ENCODE measurements around the gene COG5. TPM values are rescaled to one million over a fixed set of nuclear protein-coding genes. Genes with fewer than 3 reads are reported as not detected.

Gene COG5
- total and polyA plus RNA-seq, 2 experiments from 2014 or later, result 15.4 to 36.5 TPM

- Histone ChIP-seq H3K36me3 (ENCODE audit: insufficient read depth) (no peaks in the 10 kb centered on the region), H3K4me2 (no peak overlapping the region), H2AFZ (no peak overlapping the region), H4K20me1 (replicated peaks; ENCODE audit: insufficient read depth) (no peaks in the 10 kb centered on the region), H3K4me1 (ENCODE audit: insufficient read depth) (no peaks in the 10 kb centered on the region), H3F3A (replicated peaks; ENCODE audit: low read depth) (no peaks in the 10 kb centered on the region), H3K27ac (ENCODE audit: low read depth) (no peak overlapping the region), H3K4me3 (no peak overlapping the region), H3K79me2 (replicated peaks; ENCODE audit: insufficient read depth) (no peaks in the 10 kb centered on the region), H3K9me2 (ENCODE audit: insufficient read depth) (no peaks in the 10 kb centered on the region), H3K27me3 (ENCODE audit: insufficient read depth) (no peaks in the 10 kb centered on the region)
- Mint-ChIP-seq H3K36me3 (ENCODE audit: low read depth) (peaks cover 12% of the 10 kb centered on the region), H3K27ac (no peak overlapping the region), H3K9me3 (peaks cover 3% of the 10 kb centered on the region; the same call in 2 of the 3 replicates), H3K4me3 (no peak overlapping the region), H3K27me3 (ENCODE audit: insufficient read depth, low read depth, poor library complexity) (peaks cover 7% of the 10 kb centered on the region), H3K4me1 (no peaks in the 10 kb centered on the region; the same call in 2 of the 3 replicates)
- ATAC-seq, result no peak
- TF ChIP-seq REST (IDR thresholded peaks at IDR 0.05; ENCODE audit: unreplicated experiment), result no peak
- TF ChIP-seq EZH2phosphoT487 (IDR thresholded peaks at IDR 0.05; ENCODE audit: unreplicated experiment), result no peak
- TF ChIP-seq POLR2AphosphoS5 (IDR thresholded peaks at IDR 0.05; ENCODE audit: low read depth), result no peak
- no peak for TF ChIP-seq STAT1 (IDR thresholded peaks at IDR 0.05; ENCODE audit: unreplicated experiment)
- no peak for TF ChIP-seq CTCF (conservative IDR thresholded peaks at IDR 0.05; ENCODE audit: low read depth in 2 of 2)
- no peak for TF ChIP-seq ZNF331 (CRISPR knock-in tag; IDR thresholded peaks at IDR 0.05; ENCODE audit: low read depth)
- no peak for DNase-seq (ENCODE audit: low spot score)
Observed at GRCh38 chr7:107584716-107585115, 21.0 kb upstream of the COG5 start.

- H3K4me3 Mint-ChIP-seq, result no peak overlapping the region
- H3K79me2 ChIP-seq (replicated peaks; ENCODE audit: insufficient read depth), result no peaks in the 10 kb centered on the region
- no peak for TF ChIP-seq STAT1 (IDR thresholded peaks at IDR 0.05; ENCODE audit: unreplicated experiment)
- no peak for TF ChIP-seq ZNF331 (CRISPR knock-in tag; IDR thresholded peaks at IDR 0.05; ENCODE audit: low read depth)
Observed at GRCh38 chr7:107582875-107583274, 19.2 kb upstream of the COG5 start.

More at GRCh38 chr7:107582875-107583274, 19.2 kb upstream of the COG5 start:
- Histone ChIP-seq H2AFZ (no peak overlapping the region), H3K4me1 (ENCODE audit: insufficient read depth) (no peaks in the 10 kb centered on the region), H3K4me2 (no peak overlapping the region), H4K20me1 (replicated peaks; ENCODE audit: insufficient read depth) (no peaks in the 10 kb centered on the region), H3F3A (replicated peaks; ENCODE audit: low read depth) (no peaks in the 10 kb centered on the region), H3K4me3 (no peak overlapping the region), H3K27ac (ENCODE audit: low read depth) (no peak overlapping the region), H3K27me3 (ENCODE audit: insufficient read depth) (no peaks in the 10 kb centered on the region), H3K36me3 (ENCODE audit: insufficient read depth) (no peaks in the 10 kb centered on the region), H3K9me2 (ENCODE audit: insufficient read depth) (no peaks in the 10 kb centered on the region)
- Mint-ChIP-seq H3K9me3 (no peaks in the 10 kb centered on the region), H3K27ac (no peak overlapping the region), H3K4me1 (no peaks in the 10 kb centered on the region; the same call in 2 of the 3 replicates), H3K27me3 (ENCODE audit: insufficient read depth, low read depth, poor library complexity) (peaks cover 12% of the 10 kb centered on the region), H3K36me3 (ENCODE audit: low read depth) (no peaks in the 10 kb centered on the region)
- no peak for DNase-seq (ENCODE audit: low spot score)
- no peak for ATAC-seq
